ENCODE results near the gene IL36A.

Gene IL36A

DNA sequence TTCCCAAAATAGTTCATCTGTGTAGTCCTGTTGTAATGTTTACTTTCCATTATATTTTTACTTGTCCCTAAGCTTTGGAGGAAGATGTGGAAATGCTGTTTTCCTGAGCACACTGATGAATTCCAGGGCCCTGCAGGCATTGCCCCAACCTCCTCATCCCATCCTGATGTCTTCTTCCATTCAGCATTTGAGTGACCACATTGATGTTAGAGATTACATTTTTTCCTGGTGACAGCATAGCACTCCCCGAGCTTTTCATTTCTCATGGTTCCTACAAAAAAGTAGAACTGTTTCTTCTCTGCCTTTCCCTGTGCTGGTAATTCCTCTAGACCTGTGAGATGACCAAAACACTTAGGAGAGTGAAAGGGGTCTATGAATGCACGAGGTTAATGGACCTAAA lies 4.8 kb downstream of the IL36A start:
- no peak overlapping the region for H3K4me3 ChIP-seq (ENCODE audit: low read depth, low read length)
- no peak overlapping the region for H3K9ac ChIP-seq
- H3K36me3 ChIP-seq (ENCODE audit: control insufficient read depth, insufficient read depth, low read length), result no peaks in the 10 kb centered on the region
- H3K27ac ChIP-seq, result no peak overlapping the region
- no peak for TF ChIP-seq CTCF (IDR thresholded peaks at IDR 0.05)
- H3K4me1 ChIP-seq, result no peaks in the 10 kb centered on the region
- no peak overlapping the region for H3K4me2 ChIP-seq (ENCODE audit: low read length)
- no peaks in the 10 kb centered on the region for H3K79me2 ChIP-seq
- H2AFZ ChIP-seq, result no peak overlapping the region
- H3K9me3 ChIP-seq (ENCODE audit: control insufficient read depth, low read length), result no peaks in the 10 kb centered on the region
- no peaks in the 10 kb centered on the region for H3K27me3 ChIP-seq (ENCODE audit: control insufficient read depth, insufficient read depth, low read length)

GRCh38 chr2:113011108-113011507 lies 5.8 kb downstream of the IL36A start:
- no peak for TF ChIP-seq CTCF (IDR thresholded peaks at IDR 0.05)
- Histone ChIP-seq H3K79me2 (no peaks in the 10 kb centered on the region), H3K9me3 (ENCODE audit: control insufficient read depth, low read length) (no peaks in the 10 kb centered on the region), H3K9ac (no peak overlapping the region), H3K36me3 (ENCODE audit: control insufficient read depth, insufficient read depth, low read length) (no peaks in the 10 kb centered on the region), H3K27ac (no peak overlapping the region), H2AFZ (no peak overlapping the region), H3K27me3 (ENCODE audit: control insufficient read depth, insufficient read depth, low read length) (no peaks in the 10 kb centered on the region), H3K4me1 (no peaks in the 10 kb centered on the region), H3K4me3 (ENCODE audit: low read depth, low read length) (no peak overlapping the region), H3K4me2 (ENCODE audit: low read length) (no peak overlapping the region)

DNA sequence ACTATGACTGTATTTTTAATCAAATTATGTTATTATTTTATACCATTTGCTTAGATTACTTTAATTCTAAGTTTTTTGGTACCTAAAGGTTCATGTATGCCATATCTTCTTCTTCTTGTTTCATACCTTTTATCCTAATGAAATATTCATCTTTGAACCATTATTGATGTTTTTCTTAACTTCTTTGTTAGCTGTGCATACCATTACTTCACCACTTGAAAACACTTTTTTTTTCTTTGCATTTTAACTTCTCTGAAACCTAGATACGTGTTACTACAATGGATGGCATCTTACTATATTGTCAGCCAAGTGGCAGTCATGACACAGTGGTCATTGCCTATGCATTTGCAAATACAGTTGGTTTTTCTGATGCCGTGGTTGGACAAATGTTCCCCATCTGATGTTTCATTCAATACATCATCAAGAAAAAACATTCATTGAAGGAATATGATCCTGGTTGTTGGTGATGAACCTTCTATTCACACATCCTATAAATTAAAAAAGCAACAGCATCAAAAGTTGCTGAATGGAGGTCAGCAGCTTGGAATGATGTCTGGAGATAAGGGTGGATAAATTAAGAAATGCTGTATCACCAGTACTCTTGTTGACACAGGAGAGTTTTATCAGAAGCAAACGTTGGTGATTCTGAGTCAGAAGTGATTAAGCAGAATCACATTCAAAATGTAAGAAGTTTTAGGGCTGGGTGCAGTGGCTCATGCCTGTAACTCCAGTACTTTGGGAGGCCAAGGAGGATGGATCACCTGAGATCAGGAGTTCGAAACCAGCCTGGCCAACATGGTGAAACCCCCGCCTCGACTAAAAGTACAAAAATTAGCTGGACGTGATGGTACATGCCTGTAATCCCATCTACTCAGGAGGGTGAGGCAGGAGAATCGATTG lies 7.4 kb downstream of the IL36A start:
- Histone ChIP-seq H3K79me2 (no peaks in the 10 kb centered on the region), H3K36me3 (ENCODE audit: control insufficient read depth, insufficient read depth, low read length) (no peaks in the 10 kb centered on the region), H3K9me3 (ENCODE audit: control insufficient read depth, low read length) (no peaks in the 10 kb centered on the region), H3K4me2 (ENCODE audit: low read length) (no peak overlapping the region), H3K4me1 (no peaks in the 10 kb centered on the region), H3K9ac (no peak overlapping the region), H3K27me3 (ENCODE audit: control insufficient read depth, insufficient read depth, low read length) (no peaks in the 10 kb centered on the region), H2AFZ (no peak overlapping the region), H3K27ac (no peak overlapping the region), H3K4me3 (ENCODE audit: low read depth, low read length) (no peak overlapping the region)
- TF ChIP-seq CTCF (IDR thresholded peaks at IDR 0.05), result no peak

- Histone ChIP-seq H3K9me3 (ENCODE audit: control insufficient read depth, low read length) (no peaks in the 10 kb centered on the region), H3K4me3 (ENCODE audit: low read depth, low read length) (no peak overlapping the region), H3K4me1 (no peaks in the 10 kb centered on the region), H3K36me3 (ENCODE audit: control insufficient read depth, insufficient read depth, low read length) (no peaks in the 10 kb centered on the region), H3K79me2 (no peaks in the 10 kb centered on the region), H3K27ac (no peak overlapping the region), H3K9ac (no peak overlapping the region), H2AFZ (no peak overlapping the region), H3K4me2 (ENCODE audit: low read length) (no peak overlapping the region), H3K27me3 (ENCODE audit: control insufficient read depth, insufficient read depth, low read length) (no peaks in the 10 kb centered on the region)
- TF ChIP-seq CTCF (IDR thresholded peaks at IDR 0.05), result no peak
Measured at GRCh38 chr2:113013336-113013661, 8.0 kb downstream of the IL36A start.

DNA sequence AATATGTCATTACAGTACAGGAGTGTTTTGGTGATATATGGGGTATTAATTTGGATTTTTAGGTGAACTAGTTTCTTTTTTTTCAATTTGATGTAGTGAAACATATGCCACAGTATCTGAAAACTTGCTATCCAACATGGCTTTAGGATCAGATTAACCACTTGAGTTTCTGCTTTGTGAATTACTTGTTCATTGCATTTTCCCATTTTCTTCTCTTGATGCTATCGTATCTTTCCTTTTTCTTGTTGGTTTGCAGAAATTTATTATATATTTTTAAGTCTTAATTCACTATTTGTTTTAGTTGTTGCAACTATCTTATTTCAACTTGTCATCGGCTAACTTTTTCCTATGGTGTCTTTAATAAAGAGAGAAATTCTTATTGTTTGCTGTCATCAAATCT lies 8.8 kb downstream of the IL36A start:
- H3K9ac ChIP-seq, result no peak overlapping the region
- no peaks in the 10 kb centered on the region for H3K36me3 ChIP-seq (ENCODE audit: control insufficient read depth, insufficient read depth, low read length)
- no peaks in the 10 kb centered on the region for H3K4me1 ChIP-seq
- H3K9me3 ChIP-seq (ENCODE audit: control insufficient read depth, low read length), result no peaks in the 10 kb centered on the region
- no peak overlapping the region for H2AFZ ChIP-seq
- TF ChIP-seq CTCF (IDR thresholded peaks at IDR 0.05), result no peak
- no peak overlapping the region for H3K27ac ChIP-seq
- H3K4me2 ChIP-seq (ENCODE audit: low read length), result no peak overlapping the region
- no peaks in the 10 kb centered on the region for H3K27me3 ChIP-seq (ENCODE audit: control insufficient read depth, insufficient read depth, low read length)
- no peaks in the 10 kb centered on the region for H3K79me2 ChIP-seq
- no peak overlapping the region for H3K4me3 ChIP-seq (ENCODE audit: low read depth, low read length)

Measured in parathyroid adenoma (tissue), 2 donors.